Measurements from ENCODE around the gene SIAH1.

Gene SIAH1

DNA sequence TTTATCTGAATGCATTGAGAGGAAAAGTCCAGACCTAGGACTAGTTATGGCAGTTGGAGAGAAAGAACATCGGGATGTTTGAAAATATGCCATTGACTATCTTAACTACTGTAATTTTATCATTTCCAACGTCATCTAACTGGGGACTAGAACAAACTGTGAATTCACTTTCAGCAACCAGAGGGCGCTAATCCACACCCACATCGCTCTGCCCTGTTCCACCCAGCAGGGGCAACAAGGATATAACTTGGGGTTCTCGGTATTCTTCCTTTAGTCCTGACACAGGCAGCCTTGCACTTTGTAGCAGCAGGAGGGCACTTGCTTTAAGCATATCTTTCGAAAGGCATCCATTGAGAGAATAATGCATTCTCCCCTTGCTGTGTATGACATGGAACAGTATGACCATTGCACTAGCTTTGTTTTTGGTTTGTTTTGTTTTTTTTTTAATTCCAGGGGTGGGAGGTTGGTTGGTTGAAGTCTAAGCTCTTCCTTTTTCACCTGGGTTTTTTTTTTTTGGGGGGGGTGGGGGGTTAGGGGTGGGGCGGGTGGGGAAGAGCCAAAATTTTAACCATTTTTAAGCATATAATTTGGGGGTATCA, 31.5 kb downstream of the SIAH1 start:
- Histone ChIP-seq H3K27me3 (no peaks in the 10 kb centered on the region), H3K9me3 (no peaks in the 10 kb centered on the region), H3K4me1 (peaks cover 0 to 10% (median 2%) of the 10 kb centered on the region in 4 donors), H3K36me3 (peaks cover 19 to 58% (median 33%) of the 10 kb centered on the region in 3 donors), H3K27ac (no peak overlapping the region), H3K4me3 (no peak overlapping the region)
- DNase-seq: peak; percentile 63 to 78
- TF ChIP-seq, protein P1, sequence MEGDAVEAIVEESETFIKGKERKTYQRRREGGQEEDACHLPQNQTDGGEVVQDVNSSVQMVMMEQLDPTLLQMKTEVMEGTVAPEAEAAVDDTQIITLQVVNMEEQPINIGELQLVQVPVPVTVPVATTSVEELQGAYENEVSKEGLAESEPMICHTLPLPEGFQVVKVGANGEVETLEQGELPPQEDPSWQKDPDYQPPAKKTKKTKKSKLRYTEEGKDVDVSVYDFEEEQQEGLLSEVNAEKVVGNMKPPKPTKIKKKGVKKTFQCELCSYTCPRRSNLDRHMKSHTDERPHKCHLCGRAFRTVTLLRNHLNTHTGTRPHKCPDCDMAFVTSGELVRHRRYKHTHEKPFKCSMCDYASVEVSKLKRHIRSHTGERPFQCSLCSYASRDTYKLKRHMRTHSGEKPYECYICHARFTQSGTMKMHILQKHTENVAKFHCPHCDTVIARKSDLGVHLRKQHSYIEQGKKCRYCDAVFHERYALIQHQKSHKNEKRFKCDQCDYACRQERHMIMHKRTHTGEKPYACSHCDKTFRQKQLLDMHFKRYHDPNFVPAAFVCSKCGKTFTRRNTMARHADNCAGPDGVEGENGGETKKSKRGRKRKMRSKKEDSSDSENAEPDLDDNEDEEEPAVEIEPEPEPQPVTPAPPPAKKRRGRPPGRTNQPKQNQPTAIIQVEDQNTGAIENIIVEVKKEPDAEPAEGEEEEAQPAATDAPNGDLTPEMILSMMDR (IDR thresholded peaks at IDR 0.05): peak; percentile 86
- intact Hi-C loops (cut with DNase I; ENCODE audit: low total_unique reads): loop anchor here (5.0 kb wide), 1 partner anchor 189 kb away; no protein-coding TSS in a partner anchor

DNA sequence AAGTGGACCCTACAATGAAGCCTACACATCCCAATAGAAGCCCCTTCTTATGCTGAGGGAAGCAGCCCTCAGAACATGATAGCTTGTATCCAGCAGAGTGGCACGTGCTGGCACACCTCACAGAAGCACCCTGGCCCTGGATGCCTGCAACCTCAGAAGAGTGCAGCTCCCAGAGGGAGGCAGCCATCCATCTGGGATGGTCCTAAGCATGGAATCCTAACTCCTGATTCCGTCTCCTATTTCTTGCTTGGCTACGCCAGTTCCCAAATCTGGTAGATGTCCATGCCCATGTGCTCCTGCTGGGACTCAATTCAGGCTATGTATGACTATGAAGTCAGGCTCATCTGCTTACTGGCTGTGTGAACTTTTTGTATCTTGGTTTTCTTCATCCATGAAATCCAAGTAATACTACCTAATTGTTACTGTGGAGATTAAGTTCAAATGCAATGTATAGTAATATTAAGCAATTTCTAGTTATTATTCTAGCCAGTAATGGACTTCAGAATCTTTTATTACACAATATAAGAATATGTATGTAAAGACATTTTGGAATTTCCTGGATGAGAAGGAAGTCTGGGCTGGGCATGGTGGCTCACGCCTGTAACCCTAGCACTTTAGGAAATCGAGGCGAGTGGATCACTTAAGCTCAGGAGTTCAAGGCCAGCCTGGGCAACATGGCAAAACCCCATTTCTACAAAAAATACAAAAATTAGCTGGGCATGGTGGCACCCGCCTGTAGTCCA, 32.4 kb downstream of the SIAH1 start:
- H3K4me1 ChIP-seq: peaks cover 0 to 10% (median 2%) of the 10 kb centered on the region in 4 donors

DNA sequence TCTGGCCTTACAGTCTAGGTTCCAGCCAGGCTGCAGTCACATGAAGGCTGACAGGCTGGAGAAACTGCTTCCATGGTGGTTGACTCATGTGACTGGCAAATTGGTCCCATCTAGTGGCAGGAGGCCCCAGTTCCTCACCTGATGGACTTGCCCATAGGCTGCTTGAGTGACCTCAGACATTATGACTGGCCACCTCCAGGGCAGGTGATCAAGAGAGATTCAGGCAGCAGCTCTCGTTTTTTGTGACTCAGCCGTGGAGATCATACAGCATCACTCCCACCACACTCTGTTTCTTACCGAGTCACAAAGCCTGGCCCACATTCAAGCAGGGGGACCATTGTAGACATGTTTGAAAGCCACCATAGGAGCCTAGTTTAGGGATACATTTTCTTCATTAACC, 34.5 kb downstream of the SIAH1 start:
- DNase-seq: no peak
- H3K4me1 ChIP-seq: peaks cover 0 to under 1% (median under 1%) of the 10 kb centered on the region in 4 donors
- no peaks in the 10 kb centered on the region for H3K27me3 ChIP-seq
- intact Hi-C loops (cut with DNase I; ENCODE audit: low total_unique reads): loop anchor here (5.0 kb wide), 1 partner anchor 192 kb away; no protein-coding TSS in a partner anchor
- no peak overlapping the region for H3K27ac ChIP-seq
- no peaks in the 10 kb centered on the region for H3K9me3 ChIP-seq
- H3K36me3 ChIP-seq: peaks cover 24 to 67% (median 33%) of the 10 kb centered on the region in 3 donors
- TF ChIP-seq, protein P1 (IDR thresholded peaks at IDR 0.05): no peak
- no peak overlapping the region for H3K4me3 ChIP-seq

More for the DNA sequence above, 32.4 kb downstream of the SIAH1 start:
- H3K9me3 ChIP-seq: no peaks in the 10 kb centered on the region
- no peaks in the 10 kb centered on the region for H3K27me3 ChIP-seq
- TF ChIP-seq, protein P1 (IDR thresholded peaks at IDR 0.05): no peak
- no peak overlapping the region for H3K27ac ChIP-seq
- intact Hi-C loops (cut with DNase I; ENCODE audit: low total_unique reads): loop anchor here (5.0 kb wide), 1 partner anchor 189 kb away; no protein-coding TSS in a partner anchor
- no peak for DNase-seq
- H3K4me3 ChIP-seq: no peak overlapping the region
- H3K36me3 ChIP-seq: peaks cover 21 to 63% (median 33%) of the 10 kb centered on the region in 3 donors

DNA sequence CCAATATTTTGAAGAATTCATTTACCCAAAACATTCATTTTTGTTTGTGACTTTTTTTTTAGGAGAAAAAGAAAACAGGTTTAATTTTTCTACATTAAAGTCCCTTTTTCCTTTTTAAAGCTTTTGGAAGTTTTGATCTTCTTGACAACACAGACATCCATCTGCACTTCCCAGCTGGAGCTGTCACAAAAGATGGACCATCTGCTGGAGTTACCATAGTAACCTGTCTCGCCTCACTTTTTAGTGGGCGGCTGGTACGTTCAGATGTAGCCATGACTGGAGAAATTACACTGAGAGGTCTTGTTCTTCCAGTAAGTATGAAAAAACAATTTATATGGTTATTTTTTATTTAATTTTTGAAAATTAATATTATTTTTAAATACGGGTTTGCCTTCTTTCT, 37.2 kb downstream of the SIAH1 start:
- no peak overlapping the region for H3K27ac ChIP-seq
- no peaks in the 10 kb centered on the region for H3K4me1 ChIP-seq
- no peak overlapping the region for H3K4me3 ChIP-seq
- TF ChIP-seq, protein P1 (IDR thresholded peaks at IDR 0.05): no peak
- DNase-seq: no peak
- H3K36me3 ChIP-seq: peaks cover 25 to 62% (median 38%) of the 10 kb centered on the region in 3 donors
- no peaks in the 10 kb centered on the region for H3K9me3 ChIP-seq
- no peaks in the 10 kb centered on the region for H3K27me3 ChIP-seq
- intact Hi-C loops (cut with DNase I; ENCODE audit: low total_unique reads): no loop called here

DNA sequence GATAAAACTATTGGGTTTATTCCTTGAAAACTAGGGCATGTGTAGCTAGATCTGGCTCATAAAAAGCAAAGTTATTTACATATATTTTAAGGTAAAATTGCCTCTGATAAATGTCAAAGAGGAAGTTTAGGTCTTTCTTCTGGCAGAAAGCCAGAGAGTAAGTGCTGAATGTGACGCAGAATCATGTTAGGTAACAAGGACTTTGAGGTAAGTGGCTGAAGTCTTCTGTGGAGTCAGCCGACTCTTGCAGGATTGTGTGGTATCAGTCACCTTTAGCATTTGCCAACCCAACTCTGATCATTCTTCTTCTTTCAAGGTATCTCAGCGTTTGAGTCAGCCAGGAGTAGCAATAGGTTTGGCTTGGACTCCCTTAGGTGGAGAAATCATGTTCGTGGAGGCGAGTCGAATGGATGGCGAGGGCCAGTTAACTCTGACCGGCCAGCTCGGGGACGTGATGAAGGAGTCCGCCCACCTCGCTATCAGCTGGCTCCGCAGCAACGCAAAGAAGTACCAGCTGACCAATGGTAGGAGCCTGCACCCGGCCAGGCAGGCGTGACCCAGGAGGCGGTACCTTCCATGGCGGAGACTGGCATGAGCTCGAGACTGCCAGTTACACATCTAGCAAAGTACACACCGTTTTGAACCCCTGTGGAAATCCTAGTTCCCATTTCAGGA, 37.9 kb downstream of the SIAH1 start:
- Histone ChIP-seq H3K4me1 (no peaks in the 10 kb centered on the region), H3K4me3 (no peak overlapping the region), H3K27ac (no peak overlapping the region), H3K9me3 (no peaks in the 10 kb centered on the region), H3K36me3 (peaks cover 23 to 62% (median 38%) of the 10 kb centered on the region in 3 donors), H3K27me3 (no peaks in the 10 kb centered on the region)
- TF ChIP-seq, protein P1 (IDR thresholded peaks at IDR 0.05): no peak
- intact Hi-C loops (cut with DNase I; ENCODE audit: low total_unique reads): no loop called here
- DNase-seq: no peak

Measured in tibial artery (tissue), 4 donors.